ENCODE data around the gene RASGRP1.

GRCh38 chr15:38481113-38481512 is 83.5 kb downstream of the RASGRP1 start:
- TF ChIP-seq CTCF (IDR thresholded peaks at IDR 0.05; ENCODE audit: insufficient read depth, low read length) (no peak), POLR2AphosphoS5 (IDR thresholded peaks at IDR 0.05; ENCODE audit: low read depth) (no peak), GABPA (IDR thresholded peaks at IDR 0.05; ENCODE audit: low read depth) (no peak)
- TF ChIP-seq, protein P1, sequence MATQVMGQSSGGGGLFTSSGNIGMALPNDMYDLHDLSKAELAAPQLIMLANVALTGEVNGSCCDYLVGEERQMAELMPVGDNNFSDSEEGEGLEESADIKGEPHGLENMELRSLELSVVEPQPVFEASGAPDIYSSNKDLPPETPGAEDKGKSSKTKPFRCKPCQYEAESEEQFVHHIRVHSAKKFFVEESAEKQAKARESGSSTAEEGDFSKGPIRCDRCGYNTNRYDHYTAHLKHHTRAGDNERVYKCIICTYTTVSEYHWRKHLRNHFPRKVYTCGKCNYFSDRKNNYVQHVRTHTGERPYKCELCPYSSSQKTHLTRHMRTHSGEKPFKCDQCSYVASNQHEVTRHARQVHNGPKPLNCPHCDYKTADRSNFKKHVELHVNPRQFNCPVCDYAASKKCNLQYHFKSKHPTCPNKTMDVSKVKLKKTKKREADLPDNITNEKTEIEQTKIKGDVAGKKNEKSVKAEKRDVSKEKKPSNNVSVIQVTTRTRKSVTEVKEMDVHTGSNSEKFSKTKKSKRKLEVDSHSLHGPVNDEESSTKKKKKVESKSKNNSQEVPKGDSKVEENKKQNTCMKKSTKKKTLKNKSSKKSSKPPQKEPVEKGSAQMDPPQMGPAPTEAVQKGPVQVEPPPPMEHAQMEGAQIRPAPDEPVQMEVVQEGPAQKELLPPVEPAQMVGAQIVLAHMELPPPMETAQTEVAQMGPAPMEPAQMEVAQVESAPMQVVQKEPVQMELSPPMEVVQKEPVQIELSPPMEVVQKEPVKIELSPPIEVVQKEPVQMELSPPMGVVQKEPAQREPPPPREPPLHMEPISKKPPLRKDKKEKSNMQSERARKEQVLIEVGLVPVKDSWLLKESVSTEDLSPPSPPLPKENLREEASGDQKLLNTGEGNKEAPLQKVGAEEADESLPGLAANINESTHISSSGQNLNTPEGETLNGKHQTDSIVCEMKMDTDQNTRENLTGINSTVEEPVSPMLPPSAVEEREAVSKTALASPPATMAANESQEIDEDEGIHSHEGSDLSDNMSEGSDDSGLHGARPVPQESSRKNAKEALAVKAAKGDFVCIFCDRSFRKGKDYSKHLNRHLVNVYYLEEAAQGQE (IDR thresholded peaks at IDR 0.05; ENCODE audit: insufficient replicate concordance, low read depth): no peak

Measured in HL-60 (cell line).